H9 (cell line): ENCODE results near the gene FAM163B. TPM values are rescaled to one million over a fixed set of nuclear protein-coding genes. Genes with fewer than 3 reads are reported as not detected.

Experiments used
- DNase-seq: peaks from one replicate; pipeline ENCODE4 v3.0.0-alpha.2; 2017
- H2AFZ ChIP-seq: one replicate; pipeline ENCODE4 v1.6.1; 2013; ENCODE audit warnings: mild to moderate bottlenecking, low read length, control low read depth, moderate library complexity
- H2AK5ac ChIP-seq: 2 replicates; pipeline ENCODE4 v1.6.1; 2013; ENCODE audit warnings: low read length, control low read depth, mixed read lengths; ENCODE audit not compliant: insufficient read length
- H2BK120ac ChIP-seq: one replicate; pipeline ENCODE4 v1.6.1; 2013; ENCODE audit warnings: low read depth, mild to moderate bottlenecking, low read length, control low read depth, inconsistent platforms; ENCODE audit not compliant: poor library complexity, severe bottlenecking
- H2BK12ac ChIP-seq: 2 replicates; pipeline ENCODE4 v1.6.1; 2013; ENCODE audit warnings: low read length, control low read depth, mixed read lengths, low read depth; ENCODE audit not compliant: insufficient read length
- H2BK15ac ChIP-seq: 2 replicates; pipeline ENCODE4 v1.6.1; 2013; ENCODE audit warnings: low read depth, low read length, control low read depth
- H2BK20ac ChIP-seq: one replicate; pipeline ENCODE4 v1.6.1; 2013; ENCODE audit warnings: low read depth, mild to moderate bottlenecking, low read length, control low read depth, inconsistent platforms; ENCODE audit not compliant: poor library complexity, severe bottlenecking
- H2BK5ac ChIP-seq: 2 replicates; pipeline ENCODE4 v1.6.1; 2013; ENCODE audit warnings: low read length, control low read depth, mixed read lengths; ENCODE audit not compliant: insufficient read length
- H3K14ac ChIP-seq: 2 replicates; pipeline ENCODE4 v1.6.1; 2013; ENCODE audit warnings: low read length, control low read depth; ENCODE audit not compliant: insufficient read depth
- H3K18ac ChIP-seq: 2 replicates; pipeline ENCODE4 v1.6.1; 2013; ENCODE audit warnings: low read depth, mild to moderate bottlenecking, mixed read lengths, low read length, control low read depth; ENCODE audit not compliant: insufficient read length
- H3K23ac ChIP-seq: 2 replicates; pipeline ENCODE4 v1.6.1; 2013; ENCODE audit warnings: low read length, control low read depth, mixed read lengths, low read depth; ENCODE audit not compliant: insufficient read length
- H3K23me2 ChIP-seq: 2 replicates; pipeline ENCODE4 v1.6.1; 2013; ENCODE audit warnings: low read depth, mild to moderate bottlenecking, mixed read lengths, low read length, control low read depth; ENCODE audit not compliant: insufficient read length, poor library complexity, severe bottlenecking
- H3K27ac ChIP-seq: 2 replicates; pipeline ENCODE4 v1.5.1; 2013; ENCODE audit warnings: low read length, control low read depth, mixed read lengths, low read depth; ENCODE audit not compliant: insufficient read length
- H3K27me3 ChIP-seq: 2 replicates; pipeline ENCODE4 v1.6.1; 2013; ENCODE audit warnings: low read length, control low read depth, inconsistent platforms; ENCODE audit not compliant: insufficient read depth
- H3K4ac ChIP-seq: 2 replicates; pipeline ENCODE4 v1.6.1; 2013; ENCODE audit warnings: low read depth, mild to moderate bottlenecking, control low read depth, inconsistent platforms, low read length, moderate library complexity
- H3K4me1 ChIP-seq: 2 replicates; pipeline ENCODE4 v1.6.1; 2013; ENCODE audit warnings: low read length, control low read depth, inconsistent platforms; ENCODE audit not compliant: insufficient read depth
- H3K4me2 ChIP-seq: 2 replicates; pipeline ENCODE4 v1.6.1; 2013; ENCODE audit warnings: low read length, control low read depth, mixed read lengths; ENCODE audit not compliant: insufficient read length, insufficient read depth
- H3K56ac ChIP-seq: 2 replicates; pipeline ENCODE4 v1.6.1; 2013; ENCODE audit warnings: low read depth, mild to moderate bottlenecking, mixed read lengths, low read length, control low read depth; ENCODE audit not compliant: insufficient read length
- H3K79me1 ChIP-seq: 2 replicates; pipeline ENCODE4 v1.6.1; 2013; ENCODE audit warnings: low read depth, mild to moderate bottlenecking, moderate library complexity, low read length, control low read depth, inconsistent platforms; ENCODE audit not compliant: insufficient read depth, poor library complexity, severe bottlenecking
- H3K79me2 ChIP-seq: 2 replicates; pipeline ENCODE4 v1.6.1; 2013; ENCODE audit warnings: low read length, control low read depth, inconsistent platforms; ENCODE audit not compliant: insufficient read depth
- H3K9ac ChIP-seq: 2 replicates; pipeline ENCODE4 v1.6.1; 2013; ENCODE audit warnings: low read length, control low read depth, mixed read lengths; ENCODE audit not compliant: insufficient read length; ENCODE audit errors: extremely low read depth
- H3K9me3 ChIP-seq: one replicate; pipeline ENCODE4 v1.6.1; 2013; ENCODE audit warnings: low read depth, low read length, inconsistent platforms; ENCODE audit not compliant: control insufficient read depth
- H3T11ph ChIP-seq: one replicate; pipeline ENCODE4 v1.6.1; 2013; ENCODE audit warnings: mild to moderate bottlenecking, low read length, control low read depth, inconsistent platforms
- H4K20me1 ChIP-seq: one replicate; pipeline ENCODE4 v1.6.1; 2013; ENCODE audit not compliant: control insufficient read depth, insufficient read length, insufficient read depth
- H4K5ac ChIP-seq: 2 replicates; pipeline ENCODE4 v1.6.1; 2013; ENCODE audit warnings: low read depth, mild to moderate bottlenecking, mixed read lengths, low read length, control low read depth; ENCODE audit not compliant: insufficient read length
- H4K8ac ChIP-seq: replicated peaks from 2 replicates; pipeline ENCODE4 v1.6.1; 2013; ENCODE audit warnings: low read length, control low read depth, mixed read lengths, low read depth; ENCODE audit not compliant: insufficient read length
- H4K91ac ChIP-seq: 2 replicates; pipeline ENCODE4 v1.6.1; 2013; ENCODE audit warnings: low read depth, mild to moderate bottlenecking, moderate library complexity, mixed read lengths, low read length, control low read depth; ENCODE audit not compliant: insufficient read length
- H3K27ac Mint-ChIP-seq, 3 experiments: 2 replicates in 2 of 3; 3 replicates in 1 of 3; pipeline ENCODE4 v1.8.0; 2020 to 2021; ENCODE audit warnings: mixed read lengths in 3 of 3, mild to moderate bottlenecking in 1 of 3, moderate library complexity in 1 of 3
- H3K27me3 Mint-ChIP-seq: 2 replicates; pipeline ENCODE4 v1.8.0; 2021; ENCODE audit warnings: low read depth, mild to moderate bottlenecking, moderate library complexity, mixed read lengths
- H3K36me3 Mint-ChIP-seq, 3 experiments: 2 replicates in 2 of 3; 3 replicates in 1 of 3; pipeline ENCODE4 v1.8.0; 2020 to 2021; ENCODE audit warnings: low read depth in 3 of 3, mixed read lengths in 3 of 3; ENCODE audit not compliant: insufficient read depth in 1 of 3
- H3K4me1 Mint-ChIP-seq, 2 experiments: 2 replicates each; pipeline ENCODE4 v1.8.0; 2020; ENCODE audit warnings: mixed read lengths in 2 of 2
- H3K4me3 Mint-ChIP-seq, 2 experiments: 2 replicates in 1 of 2; 3 replicates in 1 of 2; pipeline ENCODE4 v1.8.0; 2020 to 2021; ENCODE audit warnings: mild to moderate bottlenecking in 2 of 2, mixed read lengths in 2 of 2, moderate library complexity in 1 of 2
- H3K9me3 Mint-ChIP-seq, 2 experiments: 2 replicates in 1 of 2; 3 replicates in 1 of 2; pipeline ENCODE4 v1.8.0; 2020; ENCODE audit warnings: mild to moderate bottlenecking in 2 of 2, mixed read lengths in 2 of 2, moderate library complexity in 1 of 2
- CTCF ChIP-seq: fragments of 200-600 bp; sonication (generic); conservative IDR thresholded peaks from 3 replicates; pipeline ENCODE4 v1.8.0; 2021; ENCODE audit warnings: antibody characterized with exemption, mild to moderate bottlenecking
- WGBS: extraction: QIAGEN DNeasy Blood & Tissue Kit; methylation state at CpG from one replicate; pipeline ENCODE4 v1.1.7; 2013; ENCODE audit warnings: missing lambda C conversion rate, low lambda C conversion rate, mixed read lengths; ENCODE audit not compliant: insufficient read length; ENCODE audit errors: extremely low coverage; 5-methylcytosine and 5-hydroxymethylcytosine counted together
- total RNA-seq: library from RNA; stranded (reverse); gene quantifications from 2 replicates; pipeline ENCODE4 v1.2.1, GENCODE V29; 2021

FAM163B gene
- total RNA-seq, 1 experiment from 2014 or later = 0.39 TPM

GRCh38 chr9:133606708-133607025 lies 2.5 kb downstream of the FAM163B start:
- no peak overlapping the region for H2BK12ac ChIP-seq
- WGBS = no CpG with 5 or more reads among the region's 8 CpGs
- no peak overlapping the region for H2AFZ ChIP-seq
- H3K4me2 ChIP-seq = no peak overlapping the region
- no peak overlapping the region for H3K27ac ChIP-seq
- peaks cover 3% of the 10 kb centered on the region for H3K23me2 ChIP-seq
- no peak overlapping the region for H3K23ac ChIP-seq
- Mint-ChIP-seq H3K4me1 (peaks cover 11 to 42% of the 10 kb centered on the region in 2 experiments), H3K9me3 (no peaks in the 10 kb centered on the region; a peak in 1 of 5 replicates), H3K27me3 (peaks cover 55% of the 10 kb centered on the region), H3K4me3 (no peak overlapping the region), H3K27ac (no peak overlapping the region), H3K36me3 (no peaks in the 10 kb centered on the region)
- no peak overlapping the region for H4K5ac ChIP-seq
- no peak overlapping the region for H2AK5ac ChIP-seq
- H4K91ac ChIP-seq = no peak overlapping the region
- no peak overlapping the region for H3T11ph ChIP-seq
- peaks cover 8% of the 10 kb centered on the region; the same call in 1 of the 2 replicates for H3K27me3 ChIP-seq
- H2BK5ac ChIP-seq = no peak overlapping the region
- no peaks in the 10 kb centered on the region for H3K9me3 ChIP-seq
- H2BK120ac ChIP-seq = no peak overlapping the region
- DNase-seq = no peak
- no peak overlapping the region for H2BK20ac ChIP-seq
- no peak overlapping the region for H3K56ac ChIP-seq
- H3K79me1 ChIP-seq = no peaks in the 10 kb centered on the region
- no peak overlapping the region; the same call in 1 of the 2 replicates for H3K14ac ChIP-seq
- no peak overlapping the region for H3K9ac ChIP-seq
- H3K18ac ChIP-seq = no peak overlapping the region
- H3K79me2 ChIP-seq = no peaks in the 10 kb centered on the region
- H2BK15ac ChIP-seq = no peak overlapping the region
- H3K4ac ChIP-seq = no peak overlapping the region
- no peaks in the 10 kb centered on the region for H3K4me1 ChIP-seq
- no peaks in the 10 kb centered on the region for H4K20me1 ChIP-seq
- no peak for TF ChIP-seq CTCF
- no peak overlapping the region for H4K8ac ChIP-seq
